Fibroblast of lung (primary cell): ENCODE results near the gene MRPL21. TPM values are rescaled to one million over a fixed set of nuclear protein-coding genes. Genes with fewer than 3 reads are reported as not detected.
"Not testable (repeated sequence)": the region's sequence is repeated elsewhere in the genome, so short reads cannot be mapped to it uniquely, and the experiment has no call there.

Experiments
- DNase-seq, 2 donors: peaks; one replicate each; pipeline versions ENCODE4 v3.0.0 to v3.0.0-alpha.2; 2010; ENCODE audit warnings: low read depth in 2 of 2
- H2AFZ ChIP-seq: 2 replicates; pipeline ENCODE4 v1.5.1; 2012; ENCODE audit warnings: low read length, control low read depth, inconsistent platforms
- H3K27ac ChIP-seq: 2 replicates; pipeline ENCODE4 v1.5.1; 2011; ENCODE audit warnings: low read length, control low read depth; ENCODE audit not compliant: insufficient read depth
- H3K27me3 ChIP-seq: 2 replicates; pipeline ENCODE4 v1.5.1; 2011; ENCODE audit warnings: mild to moderate bottlenecking, low read length; ENCODE audit not compliant: control insufficient read depth, insufficient read depth
- H3K36me3 ChIP-seq: 2 replicates; pipeline ENCODE4 v1.5.1; 2011; ENCODE audit warnings: low read length; ENCODE audit not compliant: control insufficient read depth, insufficient read depth
- H3K4me1 ChIP-seq: 2 replicates; pipeline ENCODE4 v1.5.1; 2011; ENCODE audit warnings: low read length; ENCODE audit not compliant: control insufficient read depth, insufficient read depth; ENCODE audit errors: extremely low read depth
- H3K4me2 ChIP-seq: 2 replicates; pipeline ENCODE4 v1.5.1; 2011; ENCODE audit warnings: low read length, control low read depth; ENCODE audit not compliant: insufficient read depth; ENCODE audit errors: extremely low read depth
- H3K4me3 ChIP-seq, 4 experiments: fragments of 200-600 bp in 1 of 4; sonication (generic) in 1 of 4; replicated peaks in 1 of 4; 2 replicates each; pipeline ENCODE4 v1.5.1; 2011 to 2016; ENCODE audit warnings: low read length in 4 of 4, low read depth in 3 of 4, mild to moderate bottlenecking in 3 of 4, control low read depth in 2 of 4, inconsistent platforms in 1 of 4, mixed read lengths in 1 of 4; ENCODE audit not compliant: insufficient read depth in 1 of 4; ENCODE audit errors: control extremely low read depth in 1 of 4
- H3K79me2 ChIP-seq: 2 replicates; pipeline ENCODE4 v1.5.1; 2012; ENCODE audit warnings: mild to moderate bottlenecking, low read length, inconsistent platforms; ENCODE audit not compliant: control insufficient read depth, insufficient read depth
- H3K9ac ChIP-seq: 2 replicates; pipeline ENCODE4 v1.5.1; 2011; ENCODE audit warnings: mild to moderate bottlenecking, low read length, control low read depth; ENCODE audit not compliant: insufficient read depth
- H3K9me3 ChIP-seq: 2 replicates; pipeline ENCODE4 v1.5.1; 2012; ENCODE audit warnings: low read depth, low read length; ENCODE audit not compliant: control insufficient read depth, insufficient read depth
- H4K20me1 ChIP-seq: 2 replicates; pipeline ENCODE4 v1.5.1; 2011; ENCODE audit warnings: low read length; ENCODE audit not compliant: control insufficient read depth, insufficient read depth; ENCODE audit errors: extremely low read depth
- EZH2 ChIP-seq: IDR thresholded peaks from 2 replicates; pipeline ENCODE4 v1.5.1; 2012; ENCODE audit warnings: low read length, control low read depth, mild to moderate bottlenecking; ENCODE audit errors: missing control alignments
- polyA plus RNA-seq, 2 donors: library from polyadenylated mRNA; depleted of rRNA in 1 of 2; stranded (reverse) in 1 of 2; unstranded in 1 of 2; fragments of >200 nt; gene quantifications; 2 replicates each; pipeline ENCODE4 v1.2.1, GENCODE V29; 2011 to 2012; ENCODE audit warnings: missing spikeins in 1 of 2
- total RNA-seq: library from RNA; depleted of rRNA; stranded (reverse); fragments of >200 nt; gene quantifications from 2 replicates; pipeline ENCODE4 v1.2.1, GENCODE V29; 2014
- TF ChIP-seq, protein P1 (sequence below), 2 donors: IDR thresholded peaks in 1 of 2; conservative IDR thresholded peaks in 1 of 2; 1 replicate in 1 of 2; 2 replicates in 1 of 2; pipeline ENCODE4 v1.5.1; 2011 to 2012; ENCODE audit warnings: low read length in 2 of 2, control low read depth in 1 of 2, inconsistent platforms in 1 of 2, low read depth in 1 of 2, mild to moderate bottlenecking in 1 of 2

Gene MRPL21
- total and polyA plus RNA-seq, 2 donors (not counting 1 experiment from before 2014, with no cell fraction given): 31.6 to 59.9 TPM

GRCh38 chr11:68857037-68857586 lies 46.5 kb downstream of the MRPL21 start:
- no peak overlapping the region for H2AFZ ChIP-seq
- H3K27ac ChIP-seq: no peak overlapping the region
- no peaks in the 10 kb centered on the region for H3K4me1 ChIP-seq
- no peak overlapping the region for H3K4me2 ChIP-seq
- no peak overlapping the region for H3K9ac ChIP-seq
- no peak for DNase-seq
- H4K20me1 ChIP-seq: no peaks in the 10 kb centered on the region
- peaks cover 17% of the 10 kb centered on the region for H3K27me3 ChIP-seq
- no peak overlapping the region for H3K4me3 ChIP-seq
- no peaks in the 10 kb centered on the region for H3K36me3 ChIP-seq
- no peaks in the 10 kb centered on the region for H3K79me2 ChIP-seq
- H3K9me3 ChIP-seq: no peaks in the 10 kb centered on the region
- TF ChIP-seq, protein P1, sequence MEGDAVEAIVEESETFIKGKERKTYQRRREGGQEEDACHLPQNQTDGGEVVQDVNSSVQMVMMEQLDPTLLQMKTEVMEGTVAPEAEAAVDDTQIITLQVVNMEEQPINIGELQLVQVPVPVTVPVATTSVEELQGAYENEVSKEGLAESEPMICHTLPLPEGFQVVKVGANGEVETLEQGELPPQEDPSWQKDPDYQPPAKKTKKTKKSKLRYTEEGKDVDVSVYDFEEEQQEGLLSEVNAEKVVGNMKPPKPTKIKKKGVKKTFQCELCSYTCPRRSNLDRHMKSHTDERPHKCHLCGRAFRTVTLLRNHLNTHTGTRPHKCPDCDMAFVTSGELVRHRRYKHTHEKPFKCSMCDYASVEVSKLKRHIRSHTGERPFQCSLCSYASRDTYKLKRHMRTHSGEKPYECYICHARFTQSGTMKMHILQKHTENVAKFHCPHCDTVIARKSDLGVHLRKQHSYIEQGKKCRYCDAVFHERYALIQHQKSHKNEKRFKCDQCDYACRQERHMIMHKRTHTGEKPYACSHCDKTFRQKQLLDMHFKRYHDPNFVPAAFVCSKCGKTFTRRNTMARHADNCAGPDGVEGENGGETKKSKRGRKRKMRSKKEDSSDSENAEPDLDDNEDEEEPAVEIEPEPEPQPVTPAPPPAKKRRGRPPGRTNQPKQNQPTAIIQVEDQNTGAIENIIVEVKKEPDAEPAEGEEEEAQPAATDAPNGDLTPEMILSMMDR (conservative IDR thresholded peaks at IDR 0.05 in 1 of 2, IDR thresholded peaks at IDR 0.05 in 1 of 2; ENCODE audit: low read depth in 1 of 2, low read length in 2 of 2): no peak
- TF ChIP-seq EZH2: no peak

- H3K27ac ChIP-seq, H3K79me2 ChIP-seq, H4K20me1 ChIP-seq, H3K4me2 ChIP-seq, H3K9me3 ChIP-seq, H3K4me1 ChIP-seq, DNase-seq, H3K4me3 ChIP-seq, H3K36me3 ChIP-seq, H2AFZ ChIP-seq, H3K9ac ChIP-seq: not testable (repeated sequence)
- peaks cover 20% of the 10 kb centered on the region for H3K27me3 ChIP-seq
Observed at GRCh38 chr11:68856425-68857030, 47.1 kb downstream of the MRPL21 start.

DNA sequence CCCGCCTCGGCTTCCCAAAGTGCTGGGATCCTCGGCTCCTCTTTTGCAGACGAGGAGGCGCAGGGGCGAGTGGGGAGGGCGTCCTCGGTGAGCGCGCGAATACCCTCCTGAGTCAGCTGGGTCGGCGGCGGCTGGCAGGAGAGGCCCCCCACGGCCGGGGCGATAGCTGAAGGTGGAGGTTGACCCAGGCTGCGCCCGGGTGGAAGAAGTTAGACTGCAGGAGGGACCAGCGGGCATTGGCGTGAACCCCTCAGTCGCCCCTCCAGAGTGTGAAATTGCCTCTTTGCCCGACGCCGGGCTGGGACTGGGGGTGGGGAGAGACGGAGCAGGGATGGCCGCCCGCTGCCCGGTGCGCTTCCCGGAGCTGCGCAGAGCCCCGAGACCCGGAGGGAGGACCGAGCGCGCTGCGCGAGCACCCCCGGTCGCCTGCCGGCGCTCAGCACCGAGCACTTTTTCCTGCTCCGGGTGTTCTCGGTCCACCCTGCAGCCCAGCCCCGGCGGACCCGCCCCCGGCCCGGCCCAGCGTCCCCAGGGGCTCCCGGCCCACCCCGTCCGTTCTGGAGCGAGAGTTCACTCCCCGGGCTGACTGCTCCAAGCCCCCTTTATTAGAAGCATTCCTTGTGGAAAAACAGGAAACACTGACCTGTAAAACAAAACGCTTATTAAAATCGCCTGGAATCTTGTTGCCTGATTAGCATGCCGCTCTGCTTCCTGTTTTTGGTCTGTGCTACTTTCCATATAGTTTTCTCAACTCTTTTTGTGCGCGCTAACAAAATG lies 48.2 kb downstream of the MRPL21 start:
- peak overlapping the region; percentile 48 for H2AFZ ChIP-seq

More for the DNA sequence above, 48.2 kb downstream of the MRPL21 start:
- peaks cover 20% of the 10 kb centered on the region for H3K27me3 ChIP-seq
- peak overlapping the region; percentile 49 for H3K4me2 ChIP-seq
- no peak overlapping the region for H3K27ac ChIP-seq
- TF ChIP-seq EZH2: peak; percentile 36
- TF ChIP-seq, protein P1 (conservative IDR thresholded peaks at IDR 0.05 in 1 of 2, IDR thresholded peaks at IDR 0.05 in 1 of 2; ENCODE audit: low read depth in 1 of 2, low read length in 2 of 2): peak in 1 of 2 donors; percentile 26
- peak overlapping the region; percentile 12 for H3K9ac ChIP-seq
- H3K9me3 ChIP-seq: no peaks in the 10 kb centered on the region
- no peaks in the 10 kb centered on the region for H3K36me3 ChIP-seq
- H3K79me2 ChIP-seq: no peaks in the 10 kb centered on the region
- no peaks in the 10 kb centered on the region for H3K4me1 ChIP-seq
- peak in 1 of 2 donors; percentile 47 for DNase-seq
- H3K4me3 ChIP-seq: peak overlapping the region in 3 of 4 experiments; percentile 30 to 60 (median 40)
- no peaks in the 10 kb centered on the region for H4K20me1 ChIP-seq
